GM19099 (cell line): ENCODE measurements around the gene FARP1.

Source experiments
- POLR2A ChIP-seq: IDR thresholded peaks from 3 replicates; pipeline ENCODE4 v1.6.1; 2011; ENCODE audit warnings: low read depth; ENCODE audit not compliant: insufficient read length; ENCODE audit errors: extremely low read depth

FARP1 gene

GRCh38 chr13:98429977-98430736, 287.3 kb downstream of the FARP1 start:
- no peak for TF ChIP-seq POLR2A

DNA sequence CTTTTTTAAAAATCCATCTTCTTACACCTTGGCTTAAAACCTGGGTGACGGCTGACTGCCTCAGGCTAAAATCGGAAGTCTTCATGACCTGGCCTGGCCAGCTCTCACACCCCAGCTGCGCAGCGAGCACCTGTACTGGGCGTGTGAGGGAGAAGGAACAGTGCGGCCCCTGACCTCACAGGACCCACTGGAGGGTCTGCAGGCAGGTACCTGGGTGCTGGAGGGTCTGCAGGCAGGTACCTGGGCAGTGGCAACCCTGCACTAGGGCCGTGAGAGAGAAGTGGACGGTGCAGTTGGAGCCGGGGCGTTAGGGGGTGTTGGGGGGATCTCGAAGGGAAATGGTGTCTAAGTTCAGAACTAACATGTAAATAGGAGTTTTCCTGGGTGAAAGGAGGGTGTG, 289.7 kb downstream of the FARP1 start:
- no peak for TF ChIP-seq POLR2A

- no peak for TF ChIP-seq POLR2A
Observed at GRCh38 chr13:98433654-98434053, 290.8 kb downstream of the FARP1 start.

- TF ChIP-seq POLR2A = no peak
Observed at GRCh38 chr13:98434060-98434459, 291.2 kb downstream of the FARP1 start.

DNA sequence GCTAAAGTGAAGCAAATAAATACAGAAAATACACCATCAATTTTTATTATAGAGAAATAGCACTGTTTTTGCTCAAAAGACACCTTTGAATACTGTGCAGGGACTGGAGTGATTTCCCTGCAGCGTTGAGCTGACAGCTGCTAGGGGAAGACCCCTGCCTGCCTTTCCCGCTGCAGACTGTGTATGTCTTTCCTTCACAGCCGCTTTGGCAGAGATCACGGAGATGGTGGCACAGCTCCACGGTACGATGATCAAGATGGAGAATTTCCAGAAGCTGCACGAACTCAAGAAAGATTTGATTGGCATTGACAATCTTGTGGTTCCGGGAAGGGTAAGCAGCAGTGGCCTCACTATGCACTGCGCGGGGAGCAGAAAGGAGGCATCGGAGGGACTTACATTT, 292.5 kb downstream of the FARP1 start:
- TF ChIP-seq POLR2A = no peak

DNA sequence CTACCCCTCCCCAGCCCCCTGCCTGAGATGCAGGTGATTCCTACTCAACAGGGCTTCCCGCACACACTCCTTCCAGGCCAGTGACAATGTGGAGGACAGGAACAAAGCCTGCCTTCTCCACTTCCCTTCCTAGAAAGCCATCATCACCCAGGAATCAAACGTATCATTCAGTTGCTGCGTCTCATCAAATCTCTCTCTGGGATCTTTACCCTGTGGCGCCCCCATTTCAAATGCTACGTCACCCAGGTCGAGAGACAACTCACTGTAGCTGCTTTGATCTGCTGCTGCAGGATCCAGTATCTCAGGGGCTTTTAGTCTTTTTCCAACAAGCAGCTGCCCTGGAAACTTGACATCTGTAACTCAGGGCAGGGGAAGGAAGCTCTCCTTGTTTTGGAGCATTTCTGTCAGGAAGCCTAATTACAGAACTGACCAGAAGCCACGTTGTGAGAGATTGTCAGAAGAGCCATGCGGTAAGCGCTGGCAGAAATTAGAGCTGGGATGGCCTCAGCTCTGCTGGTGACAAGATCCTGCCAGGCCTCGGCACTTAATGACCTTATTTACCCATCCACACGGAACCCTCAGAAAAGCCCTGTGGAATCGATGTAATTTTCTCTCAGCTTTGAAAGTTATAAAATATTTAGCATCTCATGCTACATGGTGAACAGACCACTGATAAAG, 293.5 kb downstream of the FARP1 start:
- TF ChIP-seq POLR2A = no peak

DNA sequence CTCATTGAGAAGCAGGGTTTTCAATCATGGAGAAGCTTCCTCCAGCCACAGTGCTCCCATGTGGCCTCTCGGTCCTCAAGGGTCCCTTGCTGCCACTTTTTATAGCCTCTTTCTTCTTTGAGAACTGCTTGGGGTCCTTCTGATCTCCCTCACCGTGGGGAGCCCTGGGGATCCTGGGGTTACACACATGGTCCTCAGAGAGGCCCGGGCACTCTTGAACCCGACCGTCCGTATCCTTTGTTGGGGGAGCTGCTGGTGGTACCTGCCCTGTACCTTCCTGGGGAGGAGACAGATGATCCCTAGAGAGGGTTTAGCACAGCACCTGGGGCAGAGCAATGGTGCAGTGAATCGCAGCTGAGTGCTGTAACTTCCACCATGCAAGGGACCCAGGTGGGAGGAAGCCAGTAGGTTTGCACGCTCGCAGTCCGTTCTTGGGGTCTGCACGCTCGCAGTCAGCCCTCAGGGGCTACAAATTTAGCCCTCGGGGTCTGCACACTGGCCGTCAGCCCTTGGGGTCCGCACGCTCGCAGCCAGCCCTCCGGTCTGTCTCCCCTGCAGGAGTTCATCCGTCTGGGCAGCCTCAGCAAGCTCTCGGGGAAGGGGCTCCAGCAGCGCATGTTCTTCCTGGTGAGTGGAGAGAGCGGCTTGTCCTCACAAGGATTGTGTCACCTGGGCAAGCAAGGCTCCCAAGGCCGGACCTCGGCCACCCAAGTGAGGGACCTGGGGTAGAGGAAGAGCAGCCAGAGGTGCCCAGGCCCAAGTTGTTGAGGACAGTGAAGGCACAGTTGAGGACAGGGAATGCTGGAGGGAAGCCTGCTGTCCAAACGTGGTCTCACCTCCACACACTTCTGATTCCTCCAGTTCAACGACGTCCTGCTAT, 295.6 kb downstream of the FARP1 start:
- no peak for TF ChIP-seq POLR2A

GRCh38 chr13:98439126-98439828, 296.4 kb downstream of the FARP1 start:
- no peak for TF ChIP-seq POLR2A

- no peak for TF ChIP-seq POLR2A
Observed at GRCh38 chr13:98439896-98440295, 297.0 kb downstream of the FARP1 start.

GRCh38 chr13:98440390-98441055, 297.6 kb downstream of the FARP1 start:
- TF ChIP-seq POLR2A = no peak

DNA sequence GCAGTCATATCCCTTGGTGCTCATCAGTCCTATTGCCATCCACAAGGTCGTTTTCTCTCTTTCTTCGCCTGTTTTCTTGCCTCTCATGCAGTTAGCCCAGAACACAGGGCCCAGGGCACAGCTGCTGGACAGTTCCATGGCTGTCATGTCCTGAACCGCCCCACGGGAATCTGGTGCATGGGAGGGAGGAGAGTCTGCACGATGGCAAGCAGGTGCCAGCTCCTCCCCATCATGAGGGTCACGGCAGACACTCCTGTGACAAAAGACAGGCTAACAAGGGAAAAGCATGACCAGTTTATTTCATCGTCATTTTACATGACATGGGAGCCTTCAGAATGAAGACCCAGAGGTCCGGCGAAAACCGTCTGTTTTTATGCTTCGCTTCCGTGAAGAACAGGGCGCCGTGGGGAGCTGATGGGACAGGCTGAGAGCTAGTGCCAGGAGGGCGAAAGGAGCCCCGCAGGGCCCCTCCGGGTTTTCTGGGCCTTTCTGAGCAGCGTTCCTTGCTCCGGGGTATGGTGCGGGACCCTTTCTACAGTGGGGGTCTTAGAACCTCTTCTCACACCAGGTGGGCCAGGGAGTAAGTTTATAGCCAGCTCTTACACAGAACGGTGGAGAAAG, 298.3 kb downstream of the FARP1 start:
- no peak for TF ChIP-seq POLR2A

GRCh38 chr13:98442391-98443230, 299.7 kb downstream of the FARP1 start:
- no peak for TF ChIP-seq POLR2A

DNA sequence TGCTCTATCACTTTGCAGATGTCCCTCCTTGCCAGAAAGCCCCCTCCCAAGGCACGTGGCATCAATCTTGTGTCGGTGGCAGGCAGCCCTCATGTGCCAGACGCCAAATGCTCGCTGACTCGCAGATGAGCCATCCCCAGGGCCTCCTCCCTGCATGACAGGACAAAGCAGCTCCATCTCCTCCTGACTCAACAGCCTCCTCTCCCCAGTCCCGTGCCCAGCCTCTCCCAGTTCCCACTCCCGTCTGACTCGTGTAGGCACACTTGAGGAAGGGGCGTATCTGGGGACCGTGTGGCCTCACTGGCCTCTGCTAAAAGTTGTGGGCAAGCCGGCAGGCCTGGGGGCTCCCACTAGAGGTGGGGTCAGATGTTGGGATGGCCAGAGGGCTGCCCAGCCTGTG, 300.4 kb downstream of the FARP1 start:
- no peak for TF ChIP-seq POLR2A
